Measurements from ENCODE around the gene CLP1.

DNA sequence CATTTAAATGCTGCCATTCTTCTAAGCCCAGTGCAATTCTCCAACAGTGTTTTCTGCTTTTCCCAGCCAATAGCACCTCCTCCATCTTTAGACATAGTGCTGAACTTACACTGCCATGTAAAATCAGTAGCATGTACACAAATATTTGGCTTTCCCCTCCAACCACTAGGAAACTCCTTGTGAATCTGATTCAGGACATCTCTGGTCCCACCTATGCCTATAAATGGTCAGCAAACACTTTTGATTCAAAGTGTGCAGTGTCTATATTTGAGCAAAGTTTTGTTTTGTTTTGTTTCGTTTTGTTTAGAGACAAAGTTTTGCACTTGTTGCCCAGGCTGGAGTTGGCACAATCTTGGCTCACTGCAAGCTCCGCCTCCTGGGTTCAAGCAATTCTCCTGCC is 32.7 kb upstream of the CLP1 start:
- TF ChIP-seq, protein P1, sequence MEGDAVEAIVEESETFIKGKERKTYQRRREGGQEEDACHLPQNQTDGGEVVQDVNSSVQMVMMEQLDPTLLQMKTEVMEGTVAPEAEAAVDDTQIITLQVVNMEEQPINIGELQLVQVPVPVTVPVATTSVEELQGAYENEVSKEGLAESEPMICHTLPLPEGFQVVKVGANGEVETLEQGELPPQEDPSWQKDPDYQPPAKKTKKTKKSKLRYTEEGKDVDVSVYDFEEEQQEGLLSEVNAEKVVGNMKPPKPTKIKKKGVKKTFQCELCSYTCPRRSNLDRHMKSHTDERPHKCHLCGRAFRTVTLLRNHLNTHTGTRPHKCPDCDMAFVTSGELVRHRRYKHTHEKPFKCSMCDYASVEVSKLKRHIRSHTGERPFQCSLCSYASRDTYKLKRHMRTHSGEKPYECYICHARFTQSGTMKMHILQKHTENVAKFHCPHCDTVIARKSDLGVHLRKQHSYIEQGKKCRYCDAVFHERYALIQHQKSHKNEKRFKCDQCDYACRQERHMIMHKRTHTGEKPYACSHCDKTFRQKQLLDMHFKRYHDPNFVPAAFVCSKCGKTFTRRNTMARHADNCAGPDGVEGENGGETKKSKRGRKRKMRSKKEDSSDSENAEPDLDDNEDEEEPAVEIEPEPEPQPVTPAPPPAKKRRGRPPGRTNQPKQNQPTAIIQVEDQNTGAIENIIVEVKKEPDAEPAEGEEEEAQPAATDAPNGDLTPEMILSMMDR (IDR thresholded peaks at IDR 0.05): no peak
- TF ChIP-seq ZFX (IDR thresholded peaks at IDR 0.05; ENCODE audit: borderline replicate concordance): no peak
